Chondrocyte (in vitro differentiated cells): ENCODE measurements around the gene SP1. TPM values are rescaled to one million over a fixed set of nuclear protein-coding genes. Genes with fewer than 3 reads are reported as not detected.
"Not testable (repeated sequence)": the region's sequence is repeated elsewhere in the genome, so short reads cannot be mapped to it uniquely, and the experiment has no call there.

Source experiments
- DNase-seq: peaks from one replicate; pipeline ENCODE4 v3.0.0; 2021; ENCODE audit warnings: mixed read lengths, low spot score
- H3K27ac Mint-ChIP-seq: one replicate; pipeline ENCODE4 v1.8.0; 2021; ENCODE audit warnings: mild to moderate bottlenecking, moderate library complexity, mixed read lengths; ENCODE audit not compliant: unreplicated experiment
- H3K27me3 Mint-ChIP-seq: 2 replicates; pipeline ENCODE4 v1.8.0; 2021; ENCODE audit warnings: low read depth, mixed read lengths
- H3K36me3 Mint-ChIP-seq: 2 replicates; pipeline ENCODE4 v1.8.0; 2021; ENCODE audit warnings: low read depth, mixed read lengths
- H3K4me1 Mint-ChIP-seq: 2 replicates; pipeline ENCODE4 v1.8.0; 2021; ENCODE audit warnings: low read depth, mild to moderate bottlenecking, mixed read lengths
- H3K4me3 Mint-ChIP-seq: one replicate; pipeline ENCODE4 v1.8.0; 2021; ENCODE audit warnings: mild to moderate bottlenecking, moderate library complexity, mixed read lengths; ENCODE audit not compliant: unreplicated experiment
- H3K9me3 Mint-ChIP-seq: 2 replicates; pipeline ENCODE4 v1.8.0; 2021; ENCODE audit warnings: low read depth, mixed read lengths
- total RNA-seq: library from RNA; stranded (reverse); gene quantifications from 3 replicates; pipeline ENCODE4 v1.2.1, GENCODE V29; 2021
- TF ChIP-seq, protein P1 (sequence below): fragments of 200-600 bp; sonication (generic); IDR thresholded peaks from 2 replicates; pipeline ENCODE4 v1.5.0; 2021; ENCODE audit warnings: antibody characterized with exemption, mild to moderate bottlenecking, moderate library complexity

Gene SP1
- total RNA-seq, 1 donor from 2014 or later = 59.0 TPM

DNA sequence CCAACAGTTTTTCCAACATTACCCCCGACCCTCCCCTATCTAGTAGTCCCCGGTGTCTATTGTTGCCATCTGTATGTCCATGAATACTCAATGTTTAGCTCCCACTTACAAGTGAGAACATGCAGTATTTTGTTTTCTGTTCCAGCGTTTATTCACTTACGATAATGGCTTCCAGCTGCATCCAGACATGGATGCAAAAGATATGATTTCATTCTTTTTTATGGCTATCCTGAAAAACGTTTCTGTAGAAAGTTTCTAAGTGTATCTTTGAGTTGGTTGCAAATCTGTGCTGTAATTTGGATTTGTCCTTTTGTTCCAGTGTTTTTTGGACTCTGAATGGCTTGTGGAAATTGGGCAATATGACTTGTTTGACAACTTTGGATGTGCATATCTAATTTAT lies 11.7 kb downstream of the SP1 start:
- Mint-ChIP-seq H3K9me3 (no peaks in the 10 kb centered on the region), H3K4me3 (no peak overlapping the region), H3K4me1 (peaks cover 48% of the 10 kb centered on the region), H3K27me3 (no peaks in the 10 kb centered on the region), H3K36me3 (peaks cover 1% of the 10 kb centered on the region), H3K27ac (peak overlapping the region; percentile 18)
- TF ChIP-seq, protein P1, sequence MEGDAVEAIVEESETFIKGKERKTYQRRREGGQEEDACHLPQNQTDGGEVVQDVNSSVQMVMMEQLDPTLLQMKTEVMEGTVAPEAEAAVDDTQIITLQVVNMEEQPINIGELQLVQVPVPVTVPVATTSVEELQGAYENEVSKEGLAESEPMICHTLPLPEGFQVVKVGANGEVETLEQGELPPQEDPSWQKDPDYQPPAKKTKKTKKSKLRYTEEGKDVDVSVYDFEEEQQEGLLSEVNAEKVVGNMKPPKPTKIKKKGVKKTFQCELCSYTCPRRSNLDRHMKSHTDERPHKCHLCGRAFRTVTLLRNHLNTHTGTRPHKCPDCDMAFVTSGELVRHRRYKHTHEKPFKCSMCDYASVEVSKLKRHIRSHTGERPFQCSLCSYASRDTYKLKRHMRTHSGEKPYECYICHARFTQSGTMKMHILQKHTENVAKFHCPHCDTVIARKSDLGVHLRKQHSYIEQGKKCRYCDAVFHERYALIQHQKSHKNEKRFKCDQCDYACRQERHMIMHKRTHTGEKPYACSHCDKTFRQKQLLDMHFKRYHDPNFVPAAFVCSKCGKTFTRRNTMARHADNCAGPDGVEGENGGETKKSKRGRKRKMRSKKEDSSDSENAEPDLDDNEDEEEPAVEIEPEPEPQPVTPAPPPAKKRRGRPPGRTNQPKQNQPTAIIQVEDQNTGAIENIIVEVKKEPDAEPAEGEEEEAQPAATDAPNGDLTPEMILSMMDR = no peak
- DNase-seq = no peak

DNA sequence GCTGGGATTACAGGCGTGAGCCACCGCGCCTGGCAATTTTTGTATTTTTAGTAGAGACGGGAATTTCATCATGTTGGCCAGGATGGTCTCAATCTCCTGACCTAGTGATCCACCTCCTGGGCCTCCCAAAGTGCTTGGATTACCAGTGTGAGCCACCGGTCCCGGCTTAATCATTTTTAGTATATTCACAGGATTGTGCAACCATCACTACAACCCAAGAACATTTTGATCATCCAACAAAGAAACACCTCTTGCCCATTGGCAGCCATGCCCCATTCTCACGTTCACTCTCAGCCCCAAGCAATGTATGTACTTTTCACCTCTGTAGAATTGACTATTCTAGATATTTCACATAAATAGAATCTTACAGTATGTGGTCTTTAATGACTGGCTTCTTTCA lies 19.9 kb downstream of the SP1 start:
- H3K27me3 Mint-ChIP-seq = no peaks in the 10 kb centered on the region
- no peak overlapping the region for H3K4me3 Mint-ChIP-seq
- H3K9me3 Mint-ChIP-seq = no peaks in the 10 kb centered on the region
- peaks cover 7% of the 10 kb centered on the region for H3K36me3 Mint-ChIP-seq
- H3K4me1 Mint-ChIP-seq = peaks cover 4% of the 10 kb centered on the region
- no peak overlapping the region for H3K27ac Mint-ChIP-seq
- DNase-seq = no peak
- TF ChIP-seq, protein P1 = no peak

GRCh38 chr12:53402351-53402750 lies 22.4 kb downstream of the SP1 start:
- not testable (repeated sequence) for H3K4me1 Mint-ChIP-seq, H3K4me3 Mint-ChIP-seq, H3K27ac Mint-ChIP-seq, H3K27me3 Mint-ChIP-seq, H3K9me3 Mint-ChIP-seq, DNase-seq
- peaks cover 11% of the 10 kb centered on the region for H3K36me3 Mint-ChIP-seq

GRCh38 chr12:53402871-53403270 lies 22.9 kb downstream of the SP1 start:
- DNase-seq = no peak
- no peak overlapping the region for H3K4me3 Mint-ChIP-seq
- TF ChIP-seq, protein P1 = no peak
- no peaks in the 10 kb centered on the region for H3K4me1 Mint-ChIP-seq
- no peaks in the 10 kb centered on the region for H3K27me3 Mint-ChIP-seq
- peaks cover 11% of the 10 kb centered on the region for H3K36me3 Mint-ChIP-seq
- H3K9me3 Mint-ChIP-seq = no peaks in the 10 kb centered on the region
- no peak overlapping the region for H3K27ac Mint-ChIP-seq

- TF ChIP-seq, protein P1 = no peak
- peaks cover 26% of the 10 kb centered on the region for H3K36me3 Mint-ChIP-seq
- H3K4me1 Mint-ChIP-seq = peaks cover 39% of the 10 kb centered on the region
- no peaks in the 10 kb centered on the region for H3K9me3 Mint-ChIP-seq
- DNase-seq = peak; percentile 43
- H3K27me3 Mint-ChIP-seq = no peaks in the 10 kb centered on the region
- peak overlapping the region; percentile 12 for H3K27ac Mint-ChIP-seq
- H3K4me3 Mint-ChIP-seq = no peak overlapping the region
Measured at GRCh38 chr12:53410951-53411350, 31.0 kb downstream of the SP1 start.

GRCh38 chr12:53413485-53414204 lies 33.7 kb downstream of the SP1 start:
- TF ChIP-seq, protein P1 = no peak
- Mint-ChIP-seq H3K4me1 (peaks cover 44% of the 10 kb centered on the region), H3K4me3 (no peak overlapping the region), H3K36me3 (peaks cover 21% of the 10 kb centered on the region), H3K27me3 (no peaks in the 10 kb centered on the region), H3K9me3 (no peaks in the 10 kb centered on the region), H3K27ac (peak overlapping the region; percentile 32)
- DNase-seq = no peak
